Measurements from ENCODE around the gene ZGLP1.

- TF ChIP-seq CTCF (IDR thresholded peaks at IDR 0.05 in 4 of 5, conservative IDR thresholded peaks at IDR 0.05 in 1 of 5) (no peak), POLR2A (IDR thresholded peaks at IDR 0.05) (no peak)
Observed at GRCh38 chr19:10270180-10270615, 39.4 kb downstream of the ZGLP1 start.
